Muscle layer of colon (tissue), 2 donors: ENCODE data around the gene DNAJB5.
"Not testable (repeated sequence)": the region's sequence is repeated elsewhere in the genome, so short reads cannot be mapped to it uniquely, and the experiment has no call there.

ENCODE experiments used
- H3K27ac ChIP-seq: one replicate; pipeline ENCODE4 v1.7.0; 2013; ENCODE audit warnings: low read depth, mild to moderate bottlenecking, low read length, moderate library complexity
- H3K27me3 ChIP-seq, 2 donors: one replicate each; pipeline ENCODE4 v1.7.0; 2013; ENCODE audit warnings: low read length in 2 of 2, mild to moderate bottlenecking in 2 of 2; ENCODE audit not compliant: insufficient read depth in 2 of 2, control insufficient read depth in 1 of 2
- H3K36me3 ChIP-seq: one replicate; pipeline ENCODE4 v1.7.0; 2013; ENCODE audit warnings: mild to moderate bottlenecking, low read length; ENCODE audit not compliant: insufficient read depth
- H3K4me1 ChIP-seq: one replicate; pipeline ENCODE4 v1.7.0; 2013; ENCODE audit warnings: mild to moderate bottlenecking, low read length; ENCODE audit not compliant: insufficient read depth
- H3K4me3 ChIP-seq, 2 donors: one replicate each; pipeline ENCODE4 v1.7.0; 2013; ENCODE audit warnings: low read length in 2 of 2, low read depth in 1 of 2, mild to moderate bottlenecking in 1 of 2, moderate library complexity in 1 of 2
- H3K9ac ChIP-seq: one replicate; pipeline ENCODE4 v1.7.0; 2013; ENCODE audit warnings: low read length
- H3K9me3 ChIP-seq: one replicate; pipeline ENCODE4 v1.7.0; 2013; ENCODE audit warnings: mild to moderate bottlenecking, low read length
- donor health status: abdominal sarcoma.
- donor health status: Adenocarcinoma of cecum.

DNAJB5 gene

DNA sequence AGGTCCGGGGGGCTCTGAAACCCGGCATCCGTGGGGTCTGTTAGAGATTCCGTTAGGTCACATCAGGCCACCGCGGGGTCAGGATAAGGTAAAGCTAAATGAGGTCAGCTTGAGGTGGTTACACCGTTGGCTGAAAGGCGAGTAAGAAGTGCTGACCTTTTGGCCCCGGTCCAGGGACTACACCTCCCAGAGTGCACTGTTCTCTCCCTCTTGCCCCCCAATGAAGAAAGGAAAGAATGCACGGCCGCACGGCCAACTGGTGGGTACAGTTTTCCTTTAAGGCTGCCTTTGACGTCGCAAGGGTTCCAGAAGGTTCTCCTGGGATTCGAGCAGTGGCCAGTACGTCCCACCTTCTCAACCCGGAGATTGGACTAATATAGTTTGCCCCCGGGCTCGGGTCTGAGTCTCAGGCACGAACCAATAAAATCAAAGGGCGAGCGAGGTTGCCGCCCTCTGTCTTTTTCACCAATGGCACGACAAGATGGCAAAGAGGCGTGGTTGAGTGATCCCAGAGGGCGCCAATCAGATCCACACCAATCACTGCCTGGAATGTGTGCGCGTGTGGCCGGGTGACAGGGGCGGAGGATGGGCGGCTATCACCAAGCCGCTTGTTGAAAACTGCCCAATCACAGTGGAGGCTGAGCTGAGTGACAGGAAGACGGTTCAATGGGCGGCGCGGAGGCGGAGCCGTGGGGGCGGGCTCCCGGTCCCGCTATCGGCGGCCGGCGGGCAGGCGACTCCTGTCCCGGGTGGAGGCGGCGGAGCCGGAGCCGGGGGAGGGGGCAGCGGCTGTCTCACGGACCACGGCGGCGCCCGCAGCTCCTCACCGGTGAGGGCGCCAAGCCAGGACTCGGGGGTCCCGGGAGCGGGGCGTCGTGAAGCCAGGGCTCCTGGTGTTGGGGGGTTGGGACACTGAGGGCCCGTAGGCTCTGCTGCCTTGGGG, at the start of gene DNAJB5:
Gene DNAJB5 (plus strand): TSS at position 743 of the 943 bp plus-strand sequence. CDS start 886 bp downstream, outside the sequence.
- Histone ChIP-seq H3K36me3 (no peaks in the 10 kb centered on the region), H3K4me1 (peaks cover 43% of the 10 kb centered on the region), H3K9me3 (no peaks in the 10 kb centered on the region), H3K9ac (peak within 1 kb of the TSS; percentile 80), H3K27ac (peak within 1 kb of the TSS; percentile 88), H3K4me3 (peak within 1 kb of the TSS; percentile 64 to 83), H3K27me3 (no peaks in the 10 kb centered on the region)

GRCh38 chr9:34939989-34940388, 49.6 kb upstream of the DNAJB5 start:
- not testable (repeated sequence) for H3K27me3 ChIP-seq, H3K9ac ChIP-seq, H3K36me3 ChIP-seq, H3K9me3 ChIP-seq, H3K4me1 ChIP-seq, H3K27ac ChIP-seq, H3K4me3 ChIP-seq

GRCh38 chr9:34948451-34948850, 41.1 kb upstream of the DNAJB5 start:
- H3K4me3 ChIP-seq = no peak overlapping the region
- no peak overlapping the region for H3K27ac ChIP-seq
- H3K9me3 ChIP-seq = no peaks in the 10 kb centered on the region
- no peak overlapping the region for H3K9ac ChIP-seq
- H3K4me1 ChIP-seq = no peaks in the 10 kb centered on the region
- H3K27me3 ChIP-seq = no peaks in the 10 kb centered on the region
- H3K36me3 ChIP-seq = no peaks in the 10 kb centered on the region

DNA sequence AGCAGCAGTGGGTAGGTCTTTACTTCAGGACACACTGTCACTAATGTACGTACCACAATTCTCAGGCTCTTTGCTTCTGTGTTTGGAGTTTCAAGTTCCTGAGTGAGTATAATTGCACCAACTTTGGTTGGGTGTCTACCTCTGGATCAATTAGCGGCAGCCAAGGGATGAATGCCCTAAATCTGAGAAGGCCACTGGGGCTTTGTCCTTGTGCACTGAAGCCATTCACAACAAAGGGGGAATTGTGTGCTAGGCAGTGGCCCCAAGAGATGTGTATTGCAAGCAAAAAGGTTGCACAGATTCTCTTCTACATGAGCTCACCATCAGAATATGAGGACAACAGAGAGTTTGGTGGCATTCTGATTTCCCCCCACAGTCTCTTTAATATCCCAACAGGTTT, 35.3 kb upstream of the DNAJB5 start:
- no peak overlapping the region for H3K4me3 ChIP-seq
- H3K27me3 ChIP-seq = peaks cover 15 to 16% of the 10 kb centered on the region in 2 donors
- no peak overlapping the region for H3K27ac ChIP-seq
- H3K4me1 ChIP-seq = no peaks in the 10 kb centered on the region
- H3K9ac ChIP-seq = no peak overlapping the region
- H3K9me3 ChIP-seq = no peaks in the 10 kb centered on the region
- H3K36me3 ChIP-seq = no peaks in the 10 kb centered on the region

GRCh38 chr9:34956066-34956465, 33.5 kb upstream of the DNAJB5 start:
- H3K9ac ChIP-seq, H3K27ac ChIP-seq, H3K4me1 ChIP-seq, H3K9me3 ChIP-seq, H3K4me3 ChIP-seq, H3K36me3 ChIP-seq: not testable (repeated sequence)
- H3K27me3 ChIP-seq = peaks cover 16 to 18% of the 10 kb centered on the region in 2 donors

- H3K27me3 ChIP-seq = peaks cover 16 to 18% of the 10 kb centered on the region in 2 donors
- H3K36me3 ChIP-seq = no peaks in the 10 kb centered on the region
- H3K4me1 ChIP-seq = no peaks in the 10 kb centered on the region
- no peak overlapping the region for H3K4me3 ChIP-seq
- no peak overlapping the region for H3K9ac ChIP-seq
- H3K9me3 ChIP-seq = no peaks in the 10 kb centered on the region
- no peak overlapping the region for H3K27ac ChIP-seq
These were observed 32.9 kb upstream of the DNAJB5 start for GRCh38 chr9:34956648-34957047.

GRCh38 chr9:34957492-34958410, 31.8 kb upstream of the DNAJB5 start, which contains the start of gene PHF24:
TSS of gene PHF24 (plus strand) at chr9:34958285. CDS start at chr9:34971299, 13,014 bp downstream.
- Histone ChIP-seq H3K4me3 (peak within 1 kb of the TSS; percentile 35 to 38), H3K4me1 (no peaks in the 10 kb centered on the region), H3K36me3 (no peaks in the 10 kb centered on the region), H3K9ac (no peak within 1 kb of the TSS), H3K9me3 (no peaks in the 10 kb centered on the region), H3K27ac (no peak within 1 kb of the TSS), H3K27me3 (peaks cover 18 to 20% of the 10 kb centered on the region in 2 donors)

- Histone ChIP-seq H3K36me3 (no peaks in the 10 kb centered on the region), H3K9ac (no peak overlapping the region), H3K4me3 (peak overlapping the region; percentile 35 to 38), H3K27ac (no peak overlapping the region), H3K27me3 (peaks cover 18 to 20% of the 10 kb centered on the region in 2 donors), H3K4me1 (no peaks in the 10 kb centered on the region), H3K9me3 (no peaks in the 10 kb centered on the region)
These were observed 31.0 kb upstream of the DNAJB5 start for GRCh38 chr9:34958411-34958982.

- H3K27me3 ChIP-seq = peaks cover 18 to 20% of the 10 kb centered on the region in 2 donors
- no peaks in the 10 kb centered on the region for H3K4me1 ChIP-seq
- H3K4me3 ChIP-seq = no peak overlapping the region
- no peak overlapping the region for H3K27ac ChIP-seq
- H3K9ac ChIP-seq = no peak overlapping the region
- H3K36me3 ChIP-seq = no peaks in the 10 kb centered on the region
- no peaks in the 10 kb centered on the region for H3K9me3 ChIP-seq
These were observed 30.1 kb upstream of the DNAJB5 start for GRCh38 chr9:34959461-34959860.

GRCh38 chr9:34961574-34962490, 27.7 kb upstream of the DNAJB5 start:
- no peak overlapping the region for H3K27ac ChIP-seq
- H3K9me3 ChIP-seq = no peaks in the 10 kb centered on the region
- no peaks in the 10 kb centered on the region for H3K36me3 ChIP-seq
- peaks cover 16 to 24% of the 10 kb centered on the region in 2 donors for H3K27me3 ChIP-seq
- no peaks in the 10 kb centered on the region for H3K4me1 ChIP-seq
- H3K9ac ChIP-seq = no peak overlapping the region
- no peak overlapping the region for H3K4me3 ChIP-seq
